NB4 (cell line): Measurements from ENCODE around the gene PHAF1.
A peak's percentile ranks its signal among the peaks of the same experiment; 100 is the strongest.

Experiments
- DNase-seq: peaks from one replicate; pipeline ENCODE4 v3.0.0; 2010; ENCODE audit warnings: low read depth
- H3K4me3 ChIP-seq: one replicate; pipeline ENCODE4 v1.5.1; 2011; ENCODE audit warnings: mild to moderate bottlenecking, low read depth, low read length, moderate library complexity
- MYC ChIP-seq: IDR thresholded peaks from 2 replicates; pipeline ENCODE4 v1.6.1; 2011; ENCODE audit warnings: low read depth, low read length
- POLR2A ChIP-seq: IDR thresholded peaks from 2 replicates; pipeline ENCODE4 v1.6.1; 2011; ENCODE audit warnings: mild to moderate bottlenecking; ENCODE audit not compliant: insufficient read length; ENCODE audit errors: extremely low read depth
- TF ChIP-seq, protein P1 (sequence below): IDR thresholded peaks from one replicate; pipeline ENCODE4 v1.5.1; 2012; ENCODE audit warnings: low read depth, low read length
- TF ChIP-seq, protein P2 (sequence below): IDR thresholded peaks from 2 replicates; pipeline ENCODE4 v1.6.1; 2011; ENCODE audit warnings: low read depth, low read length

Gene PHAF1

DNA sequence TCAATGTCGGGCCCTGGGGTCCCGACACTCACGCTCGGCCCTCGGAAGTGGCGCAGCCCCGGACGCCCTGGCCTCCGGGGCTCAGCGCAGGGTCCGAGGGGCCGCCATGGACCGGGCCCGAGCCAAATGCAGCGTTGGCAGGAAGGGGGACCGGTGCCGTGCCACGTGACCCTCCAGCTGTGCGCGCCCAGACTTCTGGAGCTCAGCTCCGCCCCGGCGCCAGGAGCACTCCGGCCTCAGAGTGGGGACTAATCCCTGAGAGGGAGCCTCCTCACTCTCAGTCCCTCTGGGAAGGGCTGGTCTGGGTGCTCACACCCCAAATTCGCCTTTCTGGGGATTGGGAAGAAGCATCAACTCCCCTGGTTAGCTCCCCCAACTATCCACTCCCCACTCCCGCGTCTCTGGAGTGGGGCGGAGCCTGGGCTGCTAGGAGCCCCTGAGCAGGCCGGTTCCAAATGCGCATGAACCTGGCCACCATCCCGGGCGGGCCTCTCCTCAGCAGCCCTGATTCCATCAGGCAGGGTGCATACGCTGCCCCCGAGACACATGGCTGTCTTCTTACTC lies 41.2 kb downstream of the PHAF1 start, which contains the start of gene B3GNT9:
Gene B3GNT9 (minus strand): TSS at position 166 of the 564 bp plus-strand sequence. CDS start 513 bp downstream, outside the sequence.
- DNase-seq = peak; percentile 5
- H3K4me3 ChIP-seq = no peak within 1 kb of the TSS
- TF ChIP-seq MYC (no peak), POLR2A (no peak)
- TF ChIP-seq, protein P1, sequence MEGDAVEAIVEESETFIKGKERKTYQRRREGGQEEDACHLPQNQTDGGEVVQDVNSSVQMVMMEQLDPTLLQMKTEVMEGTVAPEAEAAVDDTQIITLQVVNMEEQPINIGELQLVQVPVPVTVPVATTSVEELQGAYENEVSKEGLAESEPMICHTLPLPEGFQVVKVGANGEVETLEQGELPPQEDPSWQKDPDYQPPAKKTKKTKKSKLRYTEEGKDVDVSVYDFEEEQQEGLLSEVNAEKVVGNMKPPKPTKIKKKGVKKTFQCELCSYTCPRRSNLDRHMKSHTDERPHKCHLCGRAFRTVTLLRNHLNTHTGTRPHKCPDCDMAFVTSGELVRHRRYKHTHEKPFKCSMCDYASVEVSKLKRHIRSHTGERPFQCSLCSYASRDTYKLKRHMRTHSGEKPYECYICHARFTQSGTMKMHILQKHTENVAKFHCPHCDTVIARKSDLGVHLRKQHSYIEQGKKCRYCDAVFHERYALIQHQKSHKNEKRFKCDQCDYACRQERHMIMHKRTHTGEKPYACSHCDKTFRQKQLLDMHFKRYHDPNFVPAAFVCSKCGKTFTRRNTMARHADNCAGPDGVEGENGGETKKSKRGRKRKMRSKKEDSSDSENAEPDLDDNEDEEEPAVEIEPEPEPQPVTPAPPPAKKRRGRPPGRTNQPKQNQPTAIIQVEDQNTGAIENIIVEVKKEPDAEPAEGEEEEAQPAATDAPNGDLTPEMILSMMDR = no peak
- TF ChIP-seq, protein P2, sequence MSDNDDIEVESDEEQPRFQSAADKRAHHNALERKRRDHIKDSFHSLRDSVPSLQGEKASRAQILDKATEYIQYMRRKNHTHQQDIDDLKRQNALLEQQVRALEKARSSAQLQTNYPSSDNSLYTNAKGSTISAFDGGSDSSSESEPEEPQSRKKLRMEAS = no peak

DNA sequence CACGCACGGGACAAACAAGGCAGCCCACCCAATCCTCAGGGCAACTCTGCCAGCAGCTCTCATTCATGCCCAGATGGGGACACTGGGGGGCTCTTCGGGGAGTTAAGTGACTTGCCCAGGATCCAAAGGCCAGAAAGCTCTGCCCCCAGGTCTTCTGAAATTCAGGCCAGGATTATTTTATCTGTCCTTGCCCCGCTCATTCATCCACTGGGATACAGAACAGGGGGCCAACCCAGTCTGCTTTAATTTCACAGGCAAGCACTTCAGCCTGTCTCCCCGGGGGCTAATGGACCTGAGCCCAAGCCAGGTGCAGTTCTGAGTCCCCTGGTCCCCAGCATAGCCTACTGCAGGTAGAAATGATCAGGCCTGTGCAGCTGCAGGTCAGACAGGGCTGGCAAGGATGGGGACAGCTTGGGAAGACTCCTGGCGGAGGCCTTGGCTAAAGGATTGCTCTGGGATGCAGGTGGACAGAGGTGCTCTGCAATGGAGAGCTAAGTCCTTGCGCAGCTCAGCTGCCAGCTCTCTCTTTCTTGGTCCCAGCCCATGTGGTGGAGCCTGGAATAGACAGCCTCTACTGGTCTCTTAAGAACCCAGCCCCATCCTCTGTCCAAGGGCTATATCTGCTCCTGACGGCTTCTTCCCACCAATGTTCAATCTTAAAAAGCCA lies 41.8 kb downstream of the PHAF1 start:
- peak; percentile 44 for DNase-seq
- TF ChIP-seq, protein P1 = no peak
- TF ChIP-seq POLR2A (no peak), MYC (no peak)
- TF ChIP-seq, protein P2 = no peak
- no peak overlapping the region for H3K4me3 ChIP-seq

DNA sequence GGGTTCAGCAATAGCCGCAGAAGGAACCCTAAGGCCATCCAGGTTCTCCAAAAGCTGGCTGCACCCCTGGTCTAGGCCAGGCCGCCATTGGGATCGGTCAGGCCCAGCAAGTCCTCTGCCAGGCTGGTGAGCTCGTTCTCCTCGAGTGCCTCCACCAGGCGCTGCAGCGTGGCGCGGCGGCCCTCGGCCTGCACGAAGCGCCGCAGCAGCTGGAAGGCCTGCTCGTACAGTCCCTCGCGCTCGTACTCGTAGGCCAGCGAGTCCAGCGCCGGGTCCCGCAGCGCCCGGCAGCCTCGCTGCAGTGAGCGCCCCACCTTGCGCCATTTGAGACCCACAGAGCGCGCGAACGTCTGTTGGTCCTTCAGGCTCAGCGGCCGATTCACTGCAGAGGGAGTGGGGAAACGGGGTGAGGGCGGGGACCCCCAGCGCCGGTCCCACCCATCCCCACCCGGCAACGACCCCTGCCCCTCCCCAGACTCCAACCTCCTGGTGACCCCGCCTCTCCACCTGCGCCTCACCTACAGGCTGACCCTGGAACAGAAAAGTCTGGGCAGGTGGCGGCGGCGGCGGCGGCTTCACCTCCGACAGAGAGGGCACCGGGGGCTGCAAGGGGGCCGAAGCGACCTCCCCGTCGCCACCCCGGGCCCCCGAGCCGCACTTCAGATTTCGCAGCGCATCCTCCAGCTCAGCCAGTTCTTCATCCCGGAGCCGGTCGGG lies 45.0 kb downstream of the PHAF1 start:
- DNase-seq = peak; percentile 23
- no peak overlapping the region for H3K4me3 ChIP-seq
- TF ChIP-seq MYC = no peak
- TF ChIP-seq, protein P1 = no peak
- TF ChIP-seq, protein P2 = no peak
- TF ChIP-seq POLR2A = no peak

DNA sequence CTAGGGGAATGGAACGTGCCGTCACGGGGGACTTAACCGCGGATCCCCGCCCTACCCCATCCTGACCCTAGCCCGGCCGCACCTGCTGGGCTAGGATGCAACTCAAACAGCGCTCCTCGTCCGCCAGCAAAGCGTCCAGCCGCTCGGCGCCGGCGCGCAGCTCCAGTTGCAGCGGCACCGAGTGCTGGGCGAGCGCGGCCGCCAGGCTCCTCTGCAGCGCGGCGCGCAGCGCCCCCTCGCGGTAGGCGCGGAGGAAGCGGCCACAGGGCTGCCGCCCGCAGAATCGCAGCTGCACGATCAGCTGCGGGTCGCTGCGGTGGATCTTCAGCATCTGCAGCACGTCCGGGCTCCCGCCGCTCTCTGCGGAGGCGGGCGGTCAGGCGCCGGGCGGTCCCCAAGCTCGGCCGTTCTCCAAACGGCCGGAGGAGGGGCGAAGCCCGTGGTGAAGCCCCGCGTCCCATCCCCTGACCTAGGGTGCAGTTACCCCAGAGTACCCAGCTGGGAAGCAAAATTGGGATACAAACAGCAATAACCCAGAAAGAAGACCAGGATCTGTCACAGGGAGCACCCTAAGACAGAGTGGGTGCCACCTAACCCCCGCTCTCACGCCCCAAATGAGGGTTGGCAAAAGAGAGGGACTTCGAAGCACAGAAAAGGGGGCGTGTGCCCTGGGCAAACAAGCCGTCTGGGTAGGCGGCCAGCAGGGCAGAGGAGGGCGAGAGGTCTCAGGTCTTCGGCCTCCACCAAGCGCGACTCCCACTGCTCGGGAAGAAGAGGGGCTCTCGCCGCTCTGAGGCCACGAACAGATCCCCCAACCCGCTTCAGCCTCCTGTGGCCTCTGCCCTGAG lies 45.8 kb downstream of the PHAF1 start:
- no peak overlapping the region for H3K4me3 ChIP-seq
- DNase-seq = peak; percentile 84
- TF ChIP-seq, protein P2 = peak; percentile 33; the same call in 1 of the 2 replicates
- TF ChIP-seq MYC (peak; percentile 58), POLR2A (no peak)
- TF ChIP-seq, protein P1 = peak; percentile 84

DNA sequence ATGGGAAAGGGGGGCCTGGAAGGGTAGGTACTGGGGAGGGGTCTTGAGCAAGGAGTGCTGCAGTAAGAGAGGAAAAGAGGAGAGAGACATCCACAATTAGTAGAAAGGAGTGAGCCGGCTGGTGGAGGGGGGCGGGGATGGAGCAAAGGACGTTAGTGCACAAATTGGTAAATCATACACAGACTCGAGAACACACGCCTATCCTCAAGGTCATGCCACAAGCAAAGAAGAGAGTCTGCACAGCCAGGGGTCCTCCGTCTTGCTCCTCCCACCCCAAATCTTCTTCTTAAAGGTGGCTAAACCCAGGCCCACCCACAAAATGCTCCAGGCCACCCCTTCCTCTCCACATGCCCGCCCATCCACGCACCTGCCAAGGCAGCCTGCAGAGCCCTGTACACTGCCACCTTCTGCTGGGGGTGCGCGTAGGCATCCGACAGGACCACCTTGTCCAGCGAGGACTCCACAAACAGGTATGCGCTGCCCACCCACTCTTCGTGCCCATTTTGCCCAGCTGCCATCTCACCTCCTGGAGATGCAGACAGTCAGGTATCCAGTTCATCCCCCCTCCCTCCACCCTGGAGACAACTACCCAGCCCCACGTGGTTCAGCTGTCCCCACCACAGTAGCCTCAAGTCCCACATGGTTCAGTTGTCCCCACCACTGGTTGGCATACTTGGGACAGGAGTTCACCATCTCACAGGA lies 46.6 kb downstream of the PHAF1 start:
- TF ChIP-seq, protein P2 = 0 out of 2 replicates have a peak, but pooled peaks have one; percentile 5
- no peak for TF ChIP-seq MYC
- TF ChIP-seq, protein P1 = no peak

More for the DNA sequence above, 46.6 kb downstream of the PHAF1 start:
- H3K4me3 ChIP-seq = no peak overlapping the region
- no peak for DNase-seq
